ENCODE data around the gene ATP6V1G1.

- TF ChIP-seq EZH2 (IDR thresholded peaks at IDR 0.05; ENCODE audit: insufficient read depth, poor library complexity, severe bottlenecking) (no peak), EZH2phosphoT487 (IDR thresholded peaks at IDR 0.05; ENCODE audit: insufficient read depth, low read depth) (no peak)
These were observed 18.5 kb downstream of the ATP6V1G1 start for GRCh38 chr9:114606068-114606467.

All from GM23248 (cell line).